ENCODE measurements around the gene PIAS4.

The PIAS4 gene

GRCh38 chr19:4042731-4043082 is 35.2 kb downstream of the PIAS4 start:
- no peak for DNase-seq (ENCODE audit: low spot score)

- DNase-seq (ENCODE audit: low spot score) = no peak
These were observed 35.9 kb downstream of the PIAS4 start for GRCh38 chr19:4043401-4043800.

- no peak for DNase-seq (ENCODE audit: low spot score)
These were observed 36.6 kb downstream of the PIAS4 start for GRCh38 chr19:4043966-4044715.

- DNase-seq (ENCODE audit: low spot score) = peak; percentile 73
These were observed 37.5 kb downstream of the PIAS4 start for GRCh38 chr19:4044990-4045465.

- no peak for DNase-seq (ENCODE audit: low spot score)
These were observed 38.2 kb downstream of the PIAS4 start for GRCh38 chr19:4045597-4046361.

DNA sequence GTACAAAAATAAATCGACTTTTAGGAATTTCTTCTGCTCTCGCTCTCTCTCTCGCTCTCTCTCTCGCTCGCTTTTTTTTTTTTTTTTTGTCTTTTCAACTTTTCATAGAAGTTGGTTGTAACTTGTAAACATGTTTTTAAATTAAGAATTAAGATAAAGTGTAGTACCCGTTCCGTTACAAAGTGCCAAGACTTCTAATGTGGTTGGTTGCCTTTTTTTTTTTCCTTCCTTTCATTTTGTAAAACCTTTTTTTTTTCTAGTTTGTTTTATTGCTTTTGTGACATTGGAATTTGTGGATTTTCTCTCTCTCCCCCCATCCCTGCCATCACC is 38.8 kb downstream of the PIAS4 start:
- no peak for DNase-seq (ENCODE audit: low spot score)

- DNase-seq (ENCODE audit: low spot score) = no peak
These were observed 39.6 kb downstream of the PIAS4 start for GRCh38 chr19:4046946-4047683.

GRCh38 chr19:4049432-4049831 is 41.9 kb downstream of the PIAS4 start:
- no peak for DNase-seq (ENCODE audit: low spot score)

DNA sequence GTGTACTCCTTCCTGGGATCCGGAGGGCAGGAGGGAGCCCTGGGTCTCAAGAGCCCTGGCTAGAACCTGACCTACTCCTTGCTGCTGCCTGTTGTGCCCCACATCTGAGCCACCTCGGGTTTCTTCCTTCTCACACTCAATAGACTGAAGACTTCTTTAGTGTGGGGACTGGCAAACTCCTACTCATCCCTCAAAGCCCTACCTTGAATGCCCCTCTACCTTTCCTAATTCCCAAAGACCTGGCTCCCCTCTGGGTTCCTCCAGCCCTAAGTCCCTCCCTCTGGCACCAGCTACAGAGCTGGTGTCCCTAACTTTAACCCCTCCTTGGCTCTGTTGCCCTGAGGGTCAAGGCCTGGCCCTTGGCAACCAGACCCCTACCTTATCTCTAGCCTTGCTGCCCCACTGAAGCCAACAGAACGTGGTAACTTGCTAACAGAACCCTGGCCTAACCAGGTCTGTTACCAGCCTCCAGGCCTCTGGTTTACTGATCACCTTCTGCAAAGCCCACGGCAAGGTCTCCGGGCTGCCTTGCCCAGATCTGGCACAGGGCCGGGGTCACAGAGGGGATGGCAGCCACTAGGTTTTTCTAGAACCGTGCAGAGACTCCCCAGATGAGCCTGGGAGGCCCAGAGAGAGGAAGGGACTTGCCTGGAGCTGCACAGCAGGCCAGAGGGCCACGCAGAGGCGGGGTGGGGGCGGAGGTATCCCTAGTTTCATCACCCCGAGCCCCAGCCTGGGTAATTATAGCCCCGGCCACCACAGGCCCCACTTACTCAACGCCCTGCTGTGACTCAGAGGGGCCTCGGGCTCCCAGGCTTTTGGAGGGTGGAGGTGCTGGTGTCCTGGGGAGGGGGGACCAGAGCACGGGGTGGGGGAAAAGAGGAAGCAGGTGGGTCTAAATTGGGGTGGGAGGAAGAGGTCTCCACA is 43.9 kb downstream of the PIAS4 start:
- no peak for DNase-seq (ENCODE audit: low spot score)

- no peak for DNase-seq (ENCODE audit: low spot score)
These were observed 44.8 kb downstream of the PIAS4 start for GRCh38 chr19:4052114-4052992.

- no peak for DNase-seq (ENCODE audit: low spot score)
These were observed 45.5 kb downstream of the PIAS4 start for GRCh38 chr19:4052993-4053422.

GRCh38 chr19:4053423-4054324 is 46.1 kb downstream of the PIAS4 start:
- DNase-seq (ENCODE audit: low spot score) = no peak

DNA sequence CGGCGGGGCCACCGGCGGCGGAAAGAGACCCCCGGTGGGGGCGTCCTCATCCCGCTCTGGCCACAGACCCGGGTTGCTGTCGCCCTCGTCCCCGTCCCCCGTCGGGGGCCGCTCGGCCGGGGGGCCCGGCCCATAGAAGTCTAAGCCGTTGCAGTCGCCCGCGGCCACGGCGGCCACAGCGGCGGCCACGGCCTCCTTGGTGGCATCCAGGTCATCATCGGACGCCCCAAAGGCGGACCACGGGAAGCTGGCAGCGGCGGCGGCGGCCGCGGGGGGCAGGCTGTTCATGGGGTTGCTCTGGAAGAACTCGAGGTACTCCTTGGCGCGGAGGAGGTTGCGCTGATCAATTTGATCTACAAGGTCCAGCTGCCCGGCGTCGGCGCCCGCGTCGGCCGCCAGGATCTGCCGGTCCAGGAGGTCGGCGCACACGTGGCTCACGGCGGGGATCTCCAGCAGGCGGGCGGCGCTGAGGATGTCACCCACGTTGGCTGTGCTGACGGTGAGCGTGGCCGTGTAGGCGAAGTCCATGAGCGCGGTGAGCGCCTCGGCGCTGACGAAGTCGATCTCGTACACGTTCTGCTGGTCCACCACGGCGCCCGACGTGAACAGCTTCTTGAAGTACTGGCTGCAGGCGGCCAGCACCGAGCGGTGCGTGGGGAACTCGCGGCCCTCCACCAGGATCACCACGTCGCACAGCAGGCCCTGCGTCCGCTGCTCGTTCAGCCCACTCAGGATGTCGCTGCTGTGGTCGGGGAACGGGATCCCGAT is 47.1 kb downstream of the PIAS4 start:
- no peak for DNase-seq (ENCODE audit: low spot score)

- no peak for DNase-seq (ENCODE audit: low spot score)
These were observed 47.6 kb downstream of the PIAS4 start for GRCh38 chr19:4055209-4055552.

GRCh38 chr19:4057931-4058692 is 50.6 kb downstream of the PIAS4 start:
- DNase-seq (ENCODE audit: low spot score) = no peak

GRCh38 chr19:4058693-4059452 is 51.3 kb downstream of the PIAS4 start:
- peak; percentile 85 for DNase-seq (ENCODE audit: low spot score)

- DNase-seq (ENCODE audit: low spot score) = no peak
These were observed 51.9 kb downstream of the PIAS4 start for GRCh38 chr19:4059453-4059871.

All from D341Med (cell line).